Measurements from ENCODE around the gene TPMT.
"Not testable (repeated sequence)": the region's sequence is repeated elsewhere in the genome, so short reads cannot be mapped to it uniquely, and the experiment has no call there.

- TF ChIP-seq CTCF, POLR2A (IDR thresholded peaks at IDR 0.05): not testable (repeated sequence)
Measured at GRCh38 chr6:18151391-18151790, 3.5 kb downstream of the TPMT start.

Measured in vagina (tissue), 2 donors.